GM23338 (cell line): Measurements from ENCODE around the gene ADGRG2. TPM values are rescaled to one million over a fixed set of nuclear protein-coding genes. Genes with fewer than 3 reads are reported as not detected.

Experiments used
- ATAC-seq: fragments of 200-7000 bp; cut with Tn5 transposase; 3 replicates; pipeline ENCODE4 v1.9.1; 2020
- DNase-seq: peaks from one replicate; pipeline ENCODE4 v3.0.0-alpha.2; 2015; ENCODE audit warnings: low spot score
- H2AFZ ChIP-seq: fragments of 200-600 bp; sonication (generic); 2 replicates; pipeline ENCODE4 v1.8.0; 2016; ENCODE audit warnings: antibody characterized with exemption, mild to moderate bottlenecking, moderate library complexity
- H3F3A ChIP-seq: fragments of 200-600 bp; sonication (generic); replicated peaks from 2 replicates; pipeline ENCODE4 v1.8.0; 2017; ENCODE audit warnings: antibody characterized with exemption, mixed run types, low read depth
- H3K27ac ChIP-seq: fragments of 200-600 bp; sonication (generic); 2 replicates; pipeline ENCODE4 v1.6.1; 2016; ENCODE audit warnings: low read depth
- H3K27me3 ChIP-seq: fragments of 200-600 bp; sonication (generic); 2 replicates; pipeline ENCODE4 v1.8.0; 2016; ENCODE audit warnings: mild to moderate bottlenecking, mixed run types, moderate library complexity; ENCODE audit not compliant: insufficient read depth
- H3K36me3 ChIP-seq: fragments of 200-600 bp; sonication (generic); 2 replicates; pipeline ENCODE4 v1.8.0; 2016; ENCODE audit warnings: mild to moderate bottlenecking; ENCODE audit not compliant: insufficient read depth
- H3K4me1 ChIP-seq: fragments of 200-600 bp; sonication (generic); 2 replicates; pipeline ENCODE4 v1.8.0; 2016; ENCODE audit warnings: mild to moderate bottlenecking, moderate library complexity; ENCODE audit not compliant: insufficient read depth
- H3K4me2 ChIP-seq: fragments of 200-600 bp; sonication (generic); 2 replicates; pipeline ENCODE4 v1.7.1; 2017; ENCODE audit warnings: mixed run types
- H3K4me3 ChIP-seq: fragments of 200-600 bp; sonication (generic); 2 replicates; pipeline ENCODE4 v1.6.1; 2016; ENCODE audit warnings: mixed run types
- H3K79me2 ChIP-seq: fragments of 200-600 bp; sonication (generic); replicated peaks from 2 replicates; pipeline ENCODE4 v1.8.0; 2017; ENCODE audit warnings: mild to moderate bottlenecking; ENCODE audit not compliant: insufficient read depth
- H3K9me2 ChIP-seq: fragments of 200-600 bp; sonication (generic); 2 replicates; pipeline ENCODE4 v1.8.0; 2017; ENCODE audit not compliant: insufficient read depth
- H4K20me1 ChIP-seq: fragments of 200-600 bp; sonication (generic); replicated peaks from 2 replicates; pipeline ENCODE4 v1.8.0; 2017; ENCODE audit warnings: mild to moderate bottlenecking; ENCODE audit not compliant: insufficient read depth
- H3K27ac Mint-ChIP-seq: 2 replicates; pipeline ENCODE4 v1.8.0; 2020; ENCODE audit warnings: inconsistent platforms, mild to moderate bottlenecking, moderate library complexity, mixed read lengths
- H3K27me3 Mint-ChIP-seq: 3 replicates; pipeline ENCODE4 v1.8.0; 2022; ENCODE audit warnings: low read depth, mild to moderate bottlenecking, moderate library complexity, mixed read lengths, inconsistent platforms; ENCODE audit not compliant: insufficient read depth, poor library complexity
- H3K36me3 Mint-ChIP-seq: 3 replicates; pipeline ENCODE4 v1.8.0; 2021; ENCODE audit warnings: low read depth, mild to moderate bottlenecking, inconsistent platforms, moderate library complexity, mixed read lengths
- H3K4me1 Mint-ChIP-seq: 3 replicates; pipeline ENCODE4 v1.8.0; 2020; ENCODE audit warnings: mild to moderate bottlenecking, inconsistent platforms, mixed read lengths
- H3K4me3 Mint-ChIP-seq: 3 replicates; pipeline ENCODE4 v1.8.0; 2021; ENCODE audit warnings: moderate library complexity, mild to moderate bottlenecking, inconsistent platforms, mixed read lengths
- H3K9me3 Mint-ChIP-seq: 3 replicates; pipeline ENCODE4 v1.8.0; 2020; ENCODE audit warnings: moderate library complexity, mild to moderate bottlenecking, inconsistent platforms, mixed read lengths
- JUNB ChIP-seq: IDR thresholded peaks from one replicate; pipeline ENCODE4 v1.6.1; 2016; ENCODE audit warnings: antibody characterized with exemption; ENCODE audit not compliant: unreplicated experiment
- ZNF331 ChIP-seq: fragments of 250-450 bp; sonication (Bioruptor Pico); IDR thresholded peaks from 2 replicates; pipeline ENCODE4 v1.5.0; 2020; ENCODE audit warnings: low read depth, mild to moderate bottlenecking, moderate library complexity
- polyA plus RNA-seq: library from polyadenylated mRNA; unstranded; fragments of >200 nt; fragmentation: Nextera tagmentation; extraction: Ambion mirVana; gene quantifications from 2 replicates; pipeline ENCODE4 v1.2.1, GENCODE V29; 2016
- total RNA-seq: library from RNA; depleted of rRNA; stranded (reverse); fragments of >200 nt; shearing (Covaris generic); gene quantifications from 2 replicates; pipeline ENCODE4 v1.2.3, GENCODE V29; 2014
- TF ChIP-seq, protein P1 (sequence below): fragments of 250-450 bp; sonication (Bioruptor Pico); IDR thresholded peaks from 2 replicates; pipeline ENCODE4 v1.5.0; 2020; ENCODE audit warnings: mild to moderate bottlenecking, moderate library complexity
- TF ChIP-seq, protein P2 (sequence below), 2 experiments: fragments of 200-600 bp in 1 of 2; sonication (generic) in 1 of 2; conservative IDR thresholded peaks; 2 replicates each; pipeline versions ENCODE4 v1.5.1 to v1.6.1; 2016 to 2017; ENCODE audit warnings: antibody characterized with exemption in 2 of 2, low read depth in 2 of 2, mild to moderate bottlenecking in 2 of 2, moderate library complexity in 1 of 2
- TF ChIP-seq, protein P3 (sequence below): IDR thresholded peaks from 2 replicates; pipeline ENCODE4 v1.6.1; 2016; ENCODE audit warnings: antibody characterized with exemption

Gene ADGRG2
- total and polyA plus RNA-seq, 2 experiments from 2014 or later: 4.0 to 10.8 TPM

DNA sequence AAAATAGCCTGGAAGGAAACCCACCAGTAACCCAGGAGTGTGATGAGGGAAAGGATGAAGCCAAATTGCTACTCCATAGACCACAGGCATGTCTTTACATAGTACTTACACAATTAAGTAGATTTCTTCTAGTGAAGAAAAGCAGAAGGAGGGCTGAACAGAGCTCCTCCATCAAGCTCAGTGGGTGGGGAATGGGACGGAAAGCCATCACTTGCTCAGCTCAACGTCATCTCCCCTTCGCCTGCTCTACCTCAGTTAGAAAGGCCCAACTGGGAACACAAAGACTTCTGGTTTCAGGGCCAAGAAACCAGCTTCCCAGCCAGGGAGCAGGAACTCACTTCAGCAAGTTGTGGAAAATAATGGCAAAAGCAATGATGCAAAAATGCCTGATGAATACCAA lies 36.6 kb downstream of the ADGRG2 start (continued):
- TF ChIP-seq, protein P1, sequence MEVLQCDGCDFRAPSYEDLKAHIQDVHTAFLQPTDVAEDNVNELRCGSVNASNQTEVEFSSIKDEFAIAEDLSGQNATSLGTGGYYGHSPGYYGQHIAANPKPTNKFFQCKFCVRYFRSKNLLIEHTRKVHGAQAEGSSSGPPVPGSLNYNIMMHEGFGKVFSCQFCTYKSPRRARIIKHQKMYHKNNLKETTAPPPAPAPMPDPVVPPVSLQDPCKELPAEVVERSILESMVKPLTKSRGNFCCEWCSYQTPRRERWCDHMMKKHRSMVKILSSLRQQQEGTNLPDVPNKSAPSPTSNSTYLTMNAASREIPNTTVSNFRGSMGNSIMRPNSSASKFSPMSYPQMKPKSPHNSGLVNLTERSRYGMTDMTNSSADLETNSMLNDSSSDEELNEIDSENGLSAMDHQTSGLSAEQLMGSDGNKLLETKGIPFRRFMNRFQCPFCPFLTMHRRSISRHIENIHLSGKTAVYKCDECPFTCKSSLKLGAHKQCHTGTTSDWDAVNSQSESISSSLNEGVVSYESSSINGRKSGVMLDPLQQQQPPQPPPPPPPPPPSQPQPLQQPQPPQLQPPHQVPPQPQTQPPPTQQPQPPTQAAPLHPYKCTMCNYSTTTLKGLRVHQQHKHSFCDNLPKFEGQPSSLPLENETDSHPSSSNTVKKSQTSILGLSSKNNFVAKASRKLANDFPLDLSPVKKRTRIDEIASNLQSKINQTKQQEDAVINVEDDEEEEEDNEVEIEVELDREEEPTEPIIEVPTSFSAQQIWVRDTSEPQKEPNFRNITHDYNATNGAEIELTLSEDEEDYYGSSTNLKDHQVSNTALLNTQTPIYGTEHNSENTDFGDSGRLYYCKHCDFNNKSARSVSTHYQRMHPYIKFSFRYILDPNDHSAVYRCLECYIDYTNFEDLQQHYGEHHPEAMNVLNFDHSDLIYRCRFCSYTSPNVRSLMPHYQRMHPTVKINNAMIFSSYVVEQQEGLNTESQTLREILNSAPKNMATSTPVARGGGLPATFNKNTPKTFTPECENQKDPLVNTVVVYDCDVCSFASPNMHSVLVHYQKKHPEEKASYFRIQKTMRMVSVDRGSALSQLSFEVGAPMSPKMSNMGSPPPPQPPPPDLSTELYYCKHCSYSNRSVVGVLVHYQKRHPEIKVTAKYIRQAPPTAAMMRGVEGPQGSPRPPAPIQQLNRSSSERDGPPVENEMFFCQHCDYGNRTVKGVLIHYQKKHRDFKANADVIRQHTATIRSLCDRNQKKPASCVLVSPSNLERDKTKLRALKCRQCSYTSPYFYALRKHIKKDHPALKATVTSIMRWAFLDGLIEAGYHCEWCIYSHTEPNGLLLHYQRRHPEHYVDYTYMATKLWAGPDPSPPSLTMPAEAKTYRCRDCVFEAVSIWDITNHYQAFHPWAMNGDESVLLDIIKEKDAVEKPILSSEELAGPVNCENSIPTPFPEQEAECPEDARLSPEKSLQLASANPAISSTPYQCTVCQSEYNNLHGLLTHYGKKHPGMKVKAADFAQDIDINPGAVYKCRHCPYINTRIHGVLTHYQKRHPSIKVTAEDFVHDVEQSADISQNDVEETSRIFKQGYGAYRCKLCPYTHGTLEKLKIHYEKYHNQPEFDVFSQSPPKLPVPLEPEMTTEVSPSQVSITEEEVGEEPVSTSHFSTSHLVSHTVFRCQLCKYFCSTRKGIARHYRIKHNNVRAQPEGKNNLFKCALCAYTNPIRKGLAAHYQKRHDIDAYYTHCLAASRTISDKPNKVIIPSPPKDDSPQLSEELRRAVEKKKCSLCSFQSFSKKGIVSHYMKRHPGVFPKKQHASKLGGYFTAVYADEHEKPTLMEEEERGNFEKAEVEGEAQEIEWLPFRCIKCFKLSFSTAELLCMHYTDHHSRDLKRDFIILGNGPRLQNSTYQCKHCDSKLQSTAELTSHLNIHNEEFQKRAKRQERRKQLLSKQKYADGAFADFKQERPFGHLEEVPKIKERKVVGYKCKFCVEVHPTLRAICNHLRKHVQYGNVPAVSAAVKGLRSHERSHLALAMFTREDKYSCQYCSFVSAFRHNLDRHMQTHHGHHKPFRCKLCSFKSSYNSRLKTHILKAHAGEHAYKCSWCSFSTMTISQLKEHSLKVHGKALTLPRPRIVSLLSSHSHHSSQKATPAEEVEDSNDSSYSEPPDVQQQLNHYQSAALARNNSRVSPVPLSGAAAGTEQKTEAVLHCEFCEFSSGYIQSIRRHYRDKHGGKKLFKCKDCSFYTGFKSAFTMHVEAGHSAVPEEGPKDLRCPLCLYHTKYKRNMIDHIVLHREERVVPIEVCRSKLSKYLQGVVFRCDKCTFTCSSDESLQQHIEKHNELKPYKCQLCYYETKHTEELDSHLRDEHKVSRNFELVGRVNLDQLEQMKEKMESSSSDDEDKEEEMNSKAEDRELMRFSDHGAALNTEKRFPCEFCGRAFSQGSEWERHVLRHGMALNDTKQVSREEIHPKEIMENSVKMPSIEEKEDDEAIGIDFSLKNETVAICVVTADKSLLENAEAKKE (CRISPR knock-in tag): no peak
- TF ChIP-seq, protein P2, sequence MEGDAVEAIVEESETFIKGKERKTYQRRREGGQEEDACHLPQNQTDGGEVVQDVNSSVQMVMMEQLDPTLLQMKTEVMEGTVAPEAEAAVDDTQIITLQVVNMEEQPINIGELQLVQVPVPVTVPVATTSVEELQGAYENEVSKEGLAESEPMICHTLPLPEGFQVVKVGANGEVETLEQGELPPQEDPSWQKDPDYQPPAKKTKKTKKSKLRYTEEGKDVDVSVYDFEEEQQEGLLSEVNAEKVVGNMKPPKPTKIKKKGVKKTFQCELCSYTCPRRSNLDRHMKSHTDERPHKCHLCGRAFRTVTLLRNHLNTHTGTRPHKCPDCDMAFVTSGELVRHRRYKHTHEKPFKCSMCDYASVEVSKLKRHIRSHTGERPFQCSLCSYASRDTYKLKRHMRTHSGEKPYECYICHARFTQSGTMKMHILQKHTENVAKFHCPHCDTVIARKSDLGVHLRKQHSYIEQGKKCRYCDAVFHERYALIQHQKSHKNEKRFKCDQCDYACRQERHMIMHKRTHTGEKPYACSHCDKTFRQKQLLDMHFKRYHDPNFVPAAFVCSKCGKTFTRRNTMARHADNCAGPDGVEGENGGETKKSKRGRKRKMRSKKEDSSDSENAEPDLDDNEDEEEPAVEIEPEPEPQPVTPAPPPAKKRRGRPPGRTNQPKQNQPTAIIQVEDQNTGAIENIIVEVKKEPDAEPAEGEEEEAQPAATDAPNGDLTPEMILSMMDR (conservative IDR thresholded peaks at IDR 0.05; ENCODE audit: low read depth in 2 of 2): no peak
- no peak for TF ChIP-seq ZNF331 (CRISPR knock-in tag)
- no peak for TF ChIP-seq JUNB
- TF ChIP-seq, protein P3, sequence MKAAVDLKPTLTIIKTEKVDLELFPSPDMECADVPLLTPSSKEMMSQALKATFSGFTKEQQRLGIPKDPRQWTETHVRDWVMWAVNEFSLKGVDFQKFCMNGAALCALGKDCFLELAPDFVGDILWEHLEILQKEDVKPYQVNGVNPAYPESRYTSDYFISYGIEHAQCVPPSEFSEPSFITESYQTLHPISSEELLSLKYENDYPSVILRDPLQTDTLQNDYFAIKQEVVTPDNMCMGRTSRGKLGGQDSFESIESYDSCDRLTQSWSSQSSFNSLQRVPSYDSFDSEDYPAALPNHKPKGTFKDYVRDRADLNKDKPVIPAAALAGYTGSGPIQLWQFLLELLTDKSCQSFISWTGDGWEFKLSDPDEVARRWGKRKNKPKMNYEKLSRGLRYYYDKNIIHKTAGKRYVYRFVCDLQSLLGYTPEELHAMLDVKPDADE: no peak

DNA sequence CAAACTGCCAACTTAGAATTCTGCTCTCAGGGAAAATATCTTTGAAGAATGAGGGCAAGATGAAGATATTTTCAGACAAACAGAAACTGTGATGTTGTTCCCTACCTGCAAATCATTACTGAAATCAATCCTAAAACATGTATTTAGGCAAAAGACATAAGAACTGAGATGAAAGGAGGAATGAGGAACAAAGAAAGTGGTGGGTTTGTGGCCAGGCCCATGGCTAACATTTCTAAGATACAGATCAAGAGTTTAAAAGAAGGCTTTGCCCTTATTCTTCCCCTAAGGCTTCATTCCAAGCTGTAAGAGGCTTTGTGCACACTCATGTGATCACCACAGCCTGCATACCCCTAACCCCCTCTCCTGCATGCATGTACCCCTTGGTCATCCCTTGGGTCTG lies 46.5 kb downstream of the ADGRG2 start:
- no peaks in the 10 kb centered on the region for H3K4me1 Mint-ChIP-seq
- Histone ChIP-seq H3K27me3 (no peaks in the 10 kb centered on the region), H3K36me3 (no peaks in the 10 kb centered on the region), H3K4me2 (no peak overlapping the region), H3K9me2 (no peaks in the 10 kb centered on the region), H2AFZ (no peak overlapping the region), H4K20me1 (no peaks in the 10 kb centered on the region), H3K79me2 (no peaks in the 10 kb centered on the region), H3K4me3 (no peak overlapping the region), H3F3A (no peaks in the 10 kb centered on the region), H3K4me1 (no peaks in the 10 kb centered on the region), H3K27ac (no peak overlapping the region)
- ATAC-seq (no peak), DNase-seq (no peak)
- no peaks in the 10 kb centered on the region for H3K36me3 Mint-ChIP-seq
- H3K27me3 Mint-ChIP-seq: no peaks in the 10 kb centered on the region
- H3K9me3 Mint-ChIP-seq: no peaks in the 10 kb centered on the region
- no peak overlapping the region for H3K27ac Mint-ChIP-seq
- no peak overlapping the region for H3K4me3 Mint-ChIP-seq
- TF ChIP-seq, protein P2 (conservative IDR thresholded peaks at IDR 0.05; ENCODE audit: low read depth in 2 of 2): no peak
